T-helper 17 cell (primary cell): Measurements from ENCODE around the gene EFCAB14. TPM values are rescaled to one million over a fixed set of nuclear protein-coding genes. Genes with fewer than 3 reads are reported as not detected.

Experiments used
- ATAC-seq: fragments of 150-1000 bp; cut with Tn5 transposase; 2 replicates; pipeline ENCODE4 v1.10.0; 2021; ENCODE audit warnings: mild to moderate bottlenecking, moderate library complexity
- DNase-seq, 3 donors: peaks; one replicate each; pipeline versions ENCODE4 v3.0.0 to v3.0.0-alpha.2; 2020 to 2021
- H3K9me3 ChIP-seq: one replicate; pipeline ENCODE4 v1.7.0; 2013; ENCODE audit warnings: low read length, mild to moderate bottlenecking; ENCODE audit not compliant: control insufficient read depth, poor library complexity, severe bottlenecking
- H3K27ac Mint-ChIP-seq: one replicate; pipeline ENCODE4 v1.8.0; 2022; ENCODE audit warnings: mild to moderate bottlenecking, moderate library complexity, mixed read lengths
- H3K27me3 Mint-ChIP-seq: one replicate; pipeline ENCODE4 v1.8.0; 2022; ENCODE audit warnings: mixed read lengths
- H3K36me3 Mint-ChIP-seq: one replicate; pipeline ENCODE4 v1.8.0; 2022; ENCODE audit warnings: low read depth, mixed read lengths
- H3K4me1 Mint-ChIP-seq: one replicate; pipeline ENCODE4 v1.8.0; 2022; ENCODE audit warnings: mild to moderate bottlenecking, mixed read lengths
- H3K4me3 Mint-ChIP-seq: one replicate; pipeline ENCODE4 v1.8.0; 2022; ENCODE audit warnings: mild to moderate bottlenecking, moderate library complexity, mixed read lengths
- total RNA-seq, 4 donors: library from RNA in 2 of 4; stranded (reverse) in 2 of 4; gene quantifications; one replicate each; pipeline ENCODE4 v1.2.3 and lab custom pipeline; 2022 to 2026

Gene EFCAB14
- total RNA-seq, 2 donors from 2014 or later: 79.7 to 90.5 TPM

DNA sequence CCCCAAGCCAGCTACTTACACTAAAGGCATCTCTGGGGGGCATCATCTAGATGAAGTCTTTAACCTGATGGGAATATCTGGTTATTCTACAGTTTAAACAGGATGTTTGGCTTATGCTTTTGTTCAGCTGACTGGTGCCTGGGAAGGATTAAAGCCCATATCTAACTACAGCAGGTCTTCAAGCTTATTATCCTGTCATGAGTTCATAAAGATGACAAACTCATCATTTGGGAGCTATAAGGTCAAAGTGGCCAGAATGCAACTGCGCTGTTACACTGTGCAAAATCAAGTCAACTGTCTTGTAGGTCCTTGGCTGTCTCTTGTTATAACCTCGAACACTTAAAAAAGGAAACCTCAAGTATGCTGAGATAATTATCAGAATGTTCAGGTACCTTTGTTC, 83.7 kb downstream of the EFCAB14 start:
- peaks cover 18% of the 10 kb centered on the region for H3K36me3 Mint-ChIP-seq
- DNase-seq (no peak), ATAC-seq (no peak)
- peaks cover 2% of the 10 kb centered on the region for H3K4me1 Mint-ChIP-seq
- no peaks in the 10 kb centered on the region for H3K27me3 Mint-ChIP-seq
- H3K9me3 ChIP-seq: no peaks in the 10 kb centered on the region
- no peak overlapping the region for H3K27ac Mint-ChIP-seq
- H3K4me3 Mint-ChIP-seq: no peak overlapping the region

DNA sequence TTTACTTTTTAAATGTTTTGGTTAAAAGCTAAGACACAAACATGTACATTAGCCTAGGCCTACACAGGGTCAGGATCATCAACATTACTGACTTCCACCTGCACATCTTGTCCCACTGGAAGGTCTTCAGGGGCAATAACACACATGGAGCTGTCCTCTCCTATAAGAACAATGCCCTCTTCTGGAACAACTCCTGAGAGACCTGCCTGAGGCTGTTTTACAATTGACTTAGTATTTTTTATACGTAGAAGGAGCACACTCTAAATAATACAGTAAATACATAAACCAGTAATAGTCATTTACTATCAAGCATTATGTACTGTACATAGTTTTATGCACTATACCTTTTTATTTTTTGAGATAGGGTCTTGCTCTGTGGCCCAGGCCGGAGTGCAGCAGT, 88.2 kb downstream of the EFCAB14 start:
- no peak for DNase-seq
- H3K27me3 Mint-ChIP-seq: no peaks in the 10 kb centered on the region
- no peak overlapping the region for H3K27ac Mint-ChIP-seq
- H3K9me3 ChIP-seq: no peaks in the 10 kb centered on the region
- peaks cover 2% of the 10 kb centered on the region for H3K4me1 Mint-ChIP-seq
- no peak for ATAC-seq
- no peak overlapping the region for H3K4me3 Mint-ChIP-seq
- peaks cover 7% of the 10 kb centered on the region for H3K36me3 Mint-ChIP-seq

Other genes with a start within 250 kb of the EFCAB14 start
- gene DMBX1, start 229.3 kb downstream of the EFCAB14 start, total RNA-seq: not detected
- gene KNCN, start 167.5 kb downstream of the EFCAB14 start, total RNA-seq: not detected
- gene MKNK1, start 114.8 kb downstream of the EFCAB14 start, total RNA-seq: 10 to 100 TPM; 48.5 to 73.2 TPM
- gene MOB3C, start 102.3 kb downstream of the EFCAB14 start, total RNA-seq: 10 to 100 TPM; 13.3 to 20.4 TPM
- 10 to 100 TPM; 19.7 to 21.5 TPM for gene ATPAF1, start 50.8 kb downstream of the EFCAB14 start, total RNA-seq
- gene TEX38, start 47.3 kb downstream of the EFCAB14 start, total RNA-seq: not detected
- gene CYP4B1, start 79.9 kb upstream of the EFCAB14 start, total RNA-seq: 1 to 10 TPM in 1 of 2 donors, not detected in 1; 3.2 TPM
- not detected for gene CYP4A11, start 222.4 kb upstream of the EFCAB14 start, total RNA-seq